ENCODE data around the gene NOC2L. TPM values are rescaled to one million over a fixed set of nuclear protein-coding genes. Genes with fewer than 3 reads are reported as not detected.

NOC2L gene
- total and polyA plus RNA-seq, 9 of the 15 experiments (the other 6 are each of a cell fraction or from before 2014, with no cell fraction given) = 4.0 to 410 (median 200) TPM

- TF ChIP-seq ZFP36 (IDR thresholded peaks at IDR 0.05; ENCODE audit: low read depth, low read length, partially characterized antibody) (peak; percentile 60), ZBTB9 (CRISPR knock-in tag; IDR thresholded peaks at IDR 0.05) (peak; percentile 43; the same call in 1 of the 2 replicates), PRPF4 (IDR thresholded peaks at IDR 0.05; ENCODE audit: insufficient read depth, low read depth, low read length, poor library complexity, severe bottlenecking) (peak; percentile 27), ESRRA (IDR thresholded peaks at IDR 0.05; ENCODE audit: borderline replicate concordance, low read depth) (no peak), TFAM (CRISPR knock-in tag; conservative IDR thresholded peaks at IDR 0.05) (no peak), SIN3A (IDR thresholded peaks at IDR 0.05; ENCODE audit: borderline replicate concordance in 2 of 2, control insufficient read depth in 1 of 2, low read depth in 2 of 2, low read length in 2 of 2) (peak; percentile 72 to 91; a peak in 2 of 4 replicates), ZNF696 (CRISPR knock-in tag; conservative IDR thresholded peaks at IDR 0.05) (no peak), KHSRP (IDR thresholded peaks at IDR 0.05) (no peak), ILK (tag; IDR thresholded peaks at IDR 0.05; ENCODE audit: borderline replicate concordance, low read depth) (no peak), LARP7 (IDR thresholded peaks at IDR 0.05) (peak; percentile 96), SMC3 (conservative IDR thresholded peaks at IDR 0.05; ENCODE audit: insufficient read depth, low read depth, low read length) (no peak), CHD1 (IDR thresholded peaks at IDR 0.05; ENCODE audit: low read length) (no peak), POLR2B (IDR thresholded peaks at IDR 0.05; ENCODE audit: low read depth, partially characterized antibody) (no peak), PHTF2 (CRISPR knock-in tag; IDR thresholded peaks at IDR 0.05) (no peak), NFE2 (IDR thresholded peaks at IDR 0.05; ENCODE audit: low read depth) (peak; percentile 27; the same call in 1 of the 2 replicates), NCOR1 (IDR thresholded peaks at IDR 0.05) (no peak), GABPB2 (CRISPR knock-in tag; conservative IDR thresholded peaks at IDR 0.05) (no peak), CXXC5 (CRISPR knock-in tag; IDR thresholded peaks at IDR 0.05) (peak; percentile 90), CREM (IDR thresholded peaks at IDR 0.05; ENCODE audit: low read depth) (peak; percentile 77), CCNT2 (IDR thresholded peaks at IDR 0.05; ENCODE audit: borderline replicate concordance, extremely low read depth, insufficient read length, low read depth, low read length) (peak; percentile 97)
- TF ChIP-seq, protein P1, sequence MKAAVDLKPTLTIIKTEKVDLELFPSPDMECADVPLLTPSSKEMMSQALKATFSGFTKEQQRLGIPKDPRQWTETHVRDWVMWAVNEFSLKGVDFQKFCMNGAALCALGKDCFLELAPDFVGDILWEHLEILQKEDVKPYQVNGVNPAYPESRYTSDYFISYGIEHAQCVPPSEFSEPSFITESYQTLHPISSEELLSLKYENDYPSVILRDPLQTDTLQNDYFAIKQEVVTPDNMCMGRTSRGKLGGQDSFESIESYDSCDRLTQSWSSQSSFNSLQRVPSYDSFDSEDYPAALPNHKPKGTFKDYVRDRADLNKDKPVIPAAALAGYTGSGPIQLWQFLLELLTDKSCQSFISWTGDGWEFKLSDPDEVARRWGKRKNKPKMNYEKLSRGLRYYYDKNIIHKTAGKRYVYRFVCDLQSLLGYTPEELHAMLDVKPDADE (conservative IDR thresholded peaks at IDR 0.05; ENCODE audit: control insufficient read depth, low read depth, low read length) = peak; percentile 60; the same call in 1 of the 2 replicates
- TF ChIP-seq, protein P2, sequence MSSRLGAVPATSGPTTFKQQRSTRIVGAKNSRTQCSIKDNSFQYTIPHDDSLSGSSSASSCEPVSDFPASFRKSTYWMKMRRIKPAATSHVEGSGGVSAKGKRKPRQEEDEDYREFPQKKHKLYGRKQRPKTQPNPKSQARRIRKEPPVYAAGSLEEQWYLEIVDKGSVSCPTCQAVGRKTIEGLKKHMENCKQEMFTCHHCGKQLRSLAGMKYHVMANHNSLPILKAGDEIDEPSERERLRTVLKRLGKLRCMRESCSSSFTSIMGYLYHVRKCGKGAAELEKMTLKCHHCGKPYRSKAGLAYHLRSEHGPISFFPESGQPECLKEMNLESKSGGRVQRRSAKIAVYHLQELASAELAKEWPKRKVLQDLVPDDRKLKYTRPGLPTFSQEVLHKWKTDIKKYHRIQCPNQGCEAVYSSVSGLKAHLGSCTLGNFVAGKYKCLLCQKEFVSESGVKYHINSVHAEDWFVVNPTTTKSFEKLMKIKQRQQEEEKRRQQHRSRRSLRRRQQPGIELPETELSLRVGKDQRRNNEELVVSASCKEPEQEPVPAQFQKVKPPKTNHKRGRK (tag; IDR thresholded peaks at IDR 0.05) = no peak
- TF ChIP-seq, protein P3, sequence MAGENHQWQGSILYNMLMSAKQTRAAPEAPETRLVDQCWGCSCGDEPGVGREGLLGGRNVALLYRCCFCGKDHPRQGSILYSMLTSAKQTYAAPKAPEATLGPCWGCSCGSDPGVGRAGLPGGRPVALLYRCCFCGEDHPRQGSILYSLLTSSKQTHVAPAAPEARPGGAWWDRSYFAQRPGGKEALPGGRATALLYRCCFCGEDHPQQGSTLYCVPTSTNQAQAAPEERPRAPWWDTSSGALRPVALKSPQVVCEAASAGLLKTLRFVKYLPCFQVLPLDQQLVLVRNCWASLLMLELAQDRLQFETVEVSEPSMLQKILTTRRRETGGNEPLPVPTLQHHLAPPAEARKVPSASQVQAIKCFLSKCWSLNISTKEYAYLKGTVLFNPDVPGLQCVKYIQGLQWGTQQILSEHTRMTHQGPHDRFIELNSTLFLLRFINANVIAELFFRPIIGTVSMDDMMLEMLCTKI (IDR thresholded peaks at IDR 0.05; ENCODE audit: partially characterized antibody) = no peak
Observed at GRCh38 chr1:923131-923990, 35.7 kb downstream of the NOC2L start, which contains the start of gene SAMD11 (continued).
